ENCODE measurements around the gene INPP4B.

- TF ChIP-seq CTCF (IDR thresholded peaks at IDR 0.05; ENCODE audit: low read depth, low read length) = no peak
- no peak for TF ChIP-seq EZH2phosphoT487 (IDR thresholded peaks at IDR 0.05; ENCODE audit: low read depth)
Observed at GRCh38 chr4:142614621-142615323, 231.3 kb downstream of the INPP4B start.
